Astrocyte (in vitro differentiated cells and primary cell): ENCODE results near the gene NRARP. TPM values are rescaled to one million over a fixed set of nuclear protein-coding genes. Genes with fewer than 3 reads are reported as not detected.
A peak's percentile ranks its signal among the peaks of the same experiment; 100 is the strongest.
"Not testable (repeated sequence)": the region's sequence is repeated elsewhere in the genome, so short reads cannot be mapped to it uniquely, and the experiment has no call there.

Experiments
- DNase-seq: peaks from one replicate; pipeline ENCODE4 v3.0.0-alpha.2; 2010; ENCODE audit warnings: low read depth
- FAIRE-seq: peaks from 2 replicates; lab custom pipeline; 2011; peaks lifted over from hg19 to GRCh38; lab: Jason Lieb, UNC
- H2AFZ ChIP-seq: 2 replicates; pipeline ENCODE4 v1.6.0; 2012; ENCODE audit warnings: low read depth, low read length, inconsistent platforms
- H3K27ac ChIP-seq: 2 replicates; pipeline ENCODE4 v1.5.1; 2011; ENCODE audit warnings: low read depth, low read length, inconsistent platforms
- H3K27me3 ChIP-seq: 2 replicates; pipeline ENCODE4 v1.6.0; 2011; ENCODE audit warnings: low read length, inconsistent platforms; ENCODE audit not compliant: insufficient read depth
- H3K36me3 ChIP-seq: 2 replicates; pipeline ENCODE4 v1.5.1; 2011; ENCODE audit warnings: low read length, inconsistent platforms; ENCODE audit not compliant: insufficient read depth
- H3K4me1 ChIP-seq: 2 replicates; pipeline ENCODE4 v1.5.1; 2011; ENCODE audit warnings: low read length, inconsistent platforms; ENCODE audit not compliant: insufficient read depth
- H3K4me2 ChIP-seq: 2 replicates; pipeline ENCODE4 v1.6.0; 2012; ENCODE audit warnings: low read length, inconsistent platforms
- H3K4me3 ChIP-seq: 2 replicates; pipeline ENCODE4 v1.5.1; 2011; ENCODE audit warnings: low read depth, mild to moderate bottlenecking, low read length, inconsistent platforms; ENCODE audit not compliant: insufficient read depth
- H3K79me2 ChIP-seq: 2 replicates; pipeline ENCODE4 v1.6.0; 2012; ENCODE audit warnings: mild to moderate bottlenecking, low read length, inconsistent platforms; ENCODE audit not compliant: insufficient read depth
- H3K9ac ChIP-seq: 2 replicates; pipeline ENCODE4 v1.6.0; 2012; ENCODE audit warnings: mild to moderate bottlenecking, low read length, inconsistent platforms
- H3K9me3 ChIP-seq: 2 replicates; pipeline ENCODE4 v1.5.1; 2012; ENCODE audit warnings: low read depth, mild to moderate bottlenecking, low read length, inconsistent platforms; ENCODE audit not compliant: insufficient read depth
- H4K20me1 ChIP-seq: 2 replicates; pipeline ENCODE4 v1.6.0; 2012; ENCODE audit warnings: low read length, inconsistent platforms; ENCODE audit not compliant: insufficient read depth
- H3K27ac Mint-ChIP-seq: one replicate; pipeline ENCODE4 v1.8.0; 2021; ENCODE audit warnings: mild to moderate bottlenecking, mixed read lengths; ENCODE audit not compliant: unreplicated experiment
- H3K27me3 Mint-ChIP-seq: one replicate; pipeline ENCODE4 v1.8.0; 2021; ENCODE audit warnings: low read depth, mixed read lengths; ENCODE audit not compliant: unreplicated experiment
- H3K36me3 Mint-ChIP-seq: one replicate; pipeline ENCODE4 v1.8.0; 2021; ENCODE audit warnings: low read depth, mixed read lengths; ENCODE audit not compliant: unreplicated experiment
- H3K4me1 Mint-ChIP-seq: one replicate; pipeline ENCODE4 v1.8.0; 2021; ENCODE audit warnings: low read depth, mixed read lengths; ENCODE audit not compliant: unreplicated experiment
- H3K4me3 Mint-ChIP-seq: one replicate; pipeline ENCODE4 v1.8.0; 2021; ENCODE audit warnings: mild to moderate bottlenecking, moderate library complexity, mixed read lengths; ENCODE audit not compliant: unreplicated experiment
- H3K9me3 Mint-ChIP-seq: one replicate; pipeline ENCODE4 v1.8.0; 2021; ENCODE audit warnings: mild to moderate bottlenecking, mixed read lengths; ENCODE audit not compliant: unreplicated experiment
- EZH2 ChIP-seq: IDR thresholded peaks from 2 replicates; pipeline ENCODE4 v1.6.1; 2012; ENCODE audit warnings: mild to moderate bottlenecking, low read length, inconsistent platforms; ENCODE audit not compliant: insufficient read depth
- total RNA-seq: library from RNA; stranded (reverse); gene quantifications from 2 replicates; pipeline ENCODE4 v1.2.1, GENCODE V29; 2021
- TF ChIP-seq, protein P1 (sequence below): IDR thresholded peaks from 2 replicates; pipeline ENCODE4 v1.5.1; 2011; ENCODE audit warnings: low read depth, mild to moderate bottlenecking, inconsistent platforms, low read length, moderate library complexity; ENCODE audit not compliant: insufficient read depth

Gene NRARP
- total RNA-seq, 1 donor from 2014 or later = 7.3 TPM

GRCh38 chr9:137342482-137342881, 40.4 kb upstream of the NRARP start:
- Mint-ChIP-seq H3K4me3 (no peak overlapping the region), H3K4me1 (peaks cover 1% of the 10 kb centered on the region), H3K27ac (no peak overlapping the region), H3K9me3 (peaks cover 18% of the 10 kb centered on the region), H3K36me3 (peaks cover 9% of the 10 kb centered on the region), H3K27me3 (peaks cover 6% of the 10 kb centered on the region)
- Histone ChIP-seq H3K27me3 (no peaks in the 10 kb centered on the region), H3K36me3 (no peaks in the 10 kb centered on the region), H3K9ac (no peak overlapping the region), H3K4me1 (peaks cover 9% of the 10 kb centered on the region), H3K4me3 (no peak overlapping the region), H3K27ac (no peak overlapping the region), H2AFZ (no peak overlapping the region), H4K20me1 (no peaks in the 10 kb centered on the region), H3K9me3 (peaks cover 7% of the 10 kb centered on the region), H3K79me2 (no peaks in the 10 kb centered on the region), H3K4me2 (no peak overlapping the region)
- FAIRE-seq (no peak), DNase-seq (no peak)
- TF ChIP-seq EZH2 = no peak
- TF ChIP-seq, protein P1, sequence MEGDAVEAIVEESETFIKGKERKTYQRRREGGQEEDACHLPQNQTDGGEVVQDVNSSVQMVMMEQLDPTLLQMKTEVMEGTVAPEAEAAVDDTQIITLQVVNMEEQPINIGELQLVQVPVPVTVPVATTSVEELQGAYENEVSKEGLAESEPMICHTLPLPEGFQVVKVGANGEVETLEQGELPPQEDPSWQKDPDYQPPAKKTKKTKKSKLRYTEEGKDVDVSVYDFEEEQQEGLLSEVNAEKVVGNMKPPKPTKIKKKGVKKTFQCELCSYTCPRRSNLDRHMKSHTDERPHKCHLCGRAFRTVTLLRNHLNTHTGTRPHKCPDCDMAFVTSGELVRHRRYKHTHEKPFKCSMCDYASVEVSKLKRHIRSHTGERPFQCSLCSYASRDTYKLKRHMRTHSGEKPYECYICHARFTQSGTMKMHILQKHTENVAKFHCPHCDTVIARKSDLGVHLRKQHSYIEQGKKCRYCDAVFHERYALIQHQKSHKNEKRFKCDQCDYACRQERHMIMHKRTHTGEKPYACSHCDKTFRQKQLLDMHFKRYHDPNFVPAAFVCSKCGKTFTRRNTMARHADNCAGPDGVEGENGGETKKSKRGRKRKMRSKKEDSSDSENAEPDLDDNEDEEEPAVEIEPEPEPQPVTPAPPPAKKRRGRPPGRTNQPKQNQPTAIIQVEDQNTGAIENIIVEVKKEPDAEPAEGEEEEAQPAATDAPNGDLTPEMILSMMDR = no peak

DNA sequence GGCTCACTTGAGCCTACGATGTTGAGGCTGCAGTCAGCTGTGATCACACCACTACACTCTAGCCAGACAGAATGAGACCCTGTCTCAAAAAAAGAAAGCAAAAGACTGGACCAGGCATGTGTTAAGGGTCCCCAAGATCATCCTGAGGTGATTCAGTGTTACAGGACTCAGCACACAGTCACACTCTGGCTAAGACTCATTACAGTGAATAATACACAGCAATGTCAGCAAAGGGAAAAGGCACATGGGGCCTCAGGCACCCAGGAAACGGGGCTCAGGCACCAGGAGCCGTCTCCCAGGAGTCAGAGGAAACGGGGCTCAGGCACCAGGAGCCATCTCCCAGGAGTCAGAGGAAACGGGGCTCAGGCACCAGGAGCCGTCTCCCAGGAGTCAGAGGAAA, 39.2 kb upstream of the NRARP start:
- FAIRE-seq (no peak), DNase-seq (no peak)
- Histone ChIP-seq H3K27me3 (no peaks in the 10 kb centered on the region), H2AFZ (no peak overlapping the region), H3K9me3 (peaks cover 2% of the 10 kb centered on the region), H3K4me2 (no peak overlapping the region), H4K20me1 (no peaks in the 10 kb centered on the region), H3K4me3 (no peak overlapping the region), H3K4me1 (peaks cover 9% of the 10 kb centered on the region), H3K27ac (no peak overlapping the region), H3K79me2 (no peaks in the 10 kb centered on the region), H3K9ac (no peak overlapping the region), H3K36me3 (no peaks in the 10 kb centered on the region)
- peaks cover 1% of the 10 kb centered on the region for H3K4me1 Mint-ChIP-seq
- H3K4me3 Mint-ChIP-seq = no peak overlapping the region
- H3K9me3 Mint-ChIP-seq = peaks cover 9% of the 10 kb centered on the region
- no peak overlapping the region for H3K27ac Mint-ChIP-seq
- peaks cover 6% of the 10 kb centered on the region for H3K27me3 Mint-ChIP-seq
- TF ChIP-seq, protein P1 = no peak
- TF ChIP-seq EZH2 = no peak
- peaks cover 3% of the 10 kb centered on the region for H3K36me3 Mint-ChIP-seq

GRCh38 chr9:137339908-137340462, 37.9 kb upstream of the NRARP start:
- not testable (repeated sequence) for H3K4me1 Mint-ChIP-seq, H3K4me1 ChIP-seq, H3K79me2 ChIP-seq, H3K4me3 ChIP-seq, FAIRE-seq, H3K27ac Mint-ChIP-seq, H3K36me3 ChIP-seq, H3K27me3 Mint-ChIP-seq, H2AFZ ChIP-seq, H3K4me3 Mint-ChIP-seq, H3K36me3 Mint-ChIP-seq, H3K9ac ChIP-seq, H3K9me3 ChIP-seq, H3K27me3 ChIP-seq, H4K20me1 ChIP-seq
- H3K9me3 Mint-ChIP-seq = peaks cover 15% of the 10 kb centered on the region
- DNase-seq = peak; percentile 65
- Histone ChIP-seq H3K4me2 (peak overlapping the region; percentile 55), H3K27ac (peak overlapping the region; percentile 18)
